ENCODE measurements around the gene HAS3.
A peak's percentile ranks its signal among the peaks of the same experiment; 100 is the strongest.
"Not testable (repeated sequence)": the region's sequence is repeated elsewhere in the genome, so short reads cannot be mapped to it uniquely, and the experiment has no call there.

The HAS3 gene

DNA sequence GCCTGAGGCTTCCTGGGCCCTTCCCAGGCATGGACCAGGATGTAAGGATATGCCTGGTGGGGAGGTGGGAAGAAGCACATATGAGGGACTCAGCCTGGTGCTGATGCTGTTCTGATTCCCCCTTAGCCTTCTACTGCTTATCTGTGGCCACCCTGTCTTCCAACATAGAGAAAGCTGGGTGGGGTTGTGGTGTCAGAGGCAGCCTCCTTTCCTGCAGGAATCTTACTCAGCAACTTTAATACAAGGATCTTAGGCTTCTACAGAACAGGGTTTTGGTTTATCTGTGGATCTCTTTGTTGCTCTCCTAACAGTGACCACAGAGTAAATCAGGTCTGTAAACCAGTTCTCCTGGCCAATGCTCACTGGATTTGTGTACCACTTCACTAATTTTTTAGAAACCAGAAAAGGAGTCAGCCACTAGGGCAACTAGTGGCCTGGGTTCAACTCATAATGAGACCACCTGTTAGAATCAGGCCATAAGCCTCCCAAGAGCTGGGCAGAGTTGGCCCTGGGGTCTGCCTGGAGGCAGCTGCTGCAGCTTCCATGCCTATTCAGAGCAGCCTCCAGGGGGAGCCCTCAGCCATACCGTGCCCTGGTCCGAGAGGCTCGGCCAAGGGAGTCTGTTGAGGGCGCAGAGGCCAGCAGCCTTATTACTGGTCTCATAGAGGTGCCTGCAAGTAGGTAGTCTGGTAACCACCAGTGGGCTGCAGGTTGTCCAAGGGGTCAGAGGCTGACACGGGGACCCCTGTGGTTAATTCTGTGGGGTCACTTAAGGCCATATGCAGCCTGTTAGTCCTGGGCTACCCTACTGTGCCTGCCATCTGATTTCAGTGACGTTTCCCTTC lies 7.1 kb downstream of the HAS3 start:
- in situ Hi-C loops (cut with HindIII; ENCODE audit: low pct_ligation_motif_present, low pct_unique_long_range_greater_than_20kb, low sequenced_read_pairs), result loop anchor here (25.0 kb wide), 1 partner anchor 200 kb away; no protein-coding TSS in a partner anchor
- peak; percentile 69 for DNase-seq

DNA sequence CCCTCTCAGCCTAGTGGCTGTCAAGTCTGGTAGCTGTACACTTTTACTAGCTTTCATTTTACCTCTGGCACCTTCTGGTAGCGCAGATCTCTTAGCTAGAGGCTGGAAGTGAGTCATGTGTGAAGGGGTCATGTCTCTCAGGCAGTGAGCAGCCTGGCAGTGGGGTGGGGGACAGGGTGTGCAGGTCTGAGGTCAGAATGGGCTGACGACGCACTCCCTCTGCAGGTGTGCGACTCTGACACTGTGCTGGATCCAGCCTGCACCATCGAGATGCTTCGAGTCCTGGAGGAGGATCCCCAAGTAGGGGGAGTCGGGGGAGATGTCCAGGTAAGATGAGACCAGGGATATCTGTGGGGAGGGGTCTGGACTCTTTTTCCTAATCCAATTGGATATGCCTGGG lies 7.8 kb downstream of the HAS3 start:
- DNase-seq, result no peak
- in situ Hi-C loops (cut with HindIII; ENCODE audit: low pct_ligation_motif_present, low pct_unique_long_range_greater_than_20kb, low sequenced_read_pairs), result loop anchor here (25.0 kb wide), 1 partner anchor 201 kb away; no protein-coding TSS in a partner anchor

DNA sequence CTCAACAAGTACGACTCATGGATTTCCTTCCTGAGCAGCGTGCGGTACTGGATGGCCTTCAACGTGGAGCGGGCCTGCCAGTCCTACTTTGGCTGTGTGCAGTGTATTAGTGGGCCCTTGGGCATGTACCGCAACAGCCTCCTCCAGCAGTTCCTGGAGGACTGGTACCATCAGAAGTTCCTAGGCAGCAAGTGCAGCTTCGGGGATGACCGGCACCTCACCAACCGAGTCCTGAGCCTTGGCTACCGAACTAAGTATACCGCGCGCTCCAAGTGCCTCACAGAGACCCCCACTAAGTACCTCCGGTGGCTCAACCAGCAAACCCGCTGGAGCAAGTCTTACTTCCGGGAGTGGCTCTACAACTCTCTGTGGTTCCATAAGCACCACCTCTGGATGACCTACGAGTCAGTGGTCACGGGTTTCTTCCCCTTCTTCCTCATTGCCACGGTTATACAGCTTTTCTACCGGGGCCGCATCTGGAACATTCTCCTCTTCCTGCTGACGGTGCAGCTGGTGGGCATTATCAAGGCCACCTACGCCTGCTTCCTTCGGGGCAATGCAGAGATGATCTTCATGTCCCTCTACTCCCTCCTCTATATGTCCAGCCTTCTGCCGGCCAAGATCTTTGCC lies 9.0 kb downstream of the HAS3 start:
- in situ Hi-C loops (cut with HindIII; ENCODE audit: low pct_ligation_motif_present, low pct_unique_long_range_greater_than_20kb, low sequenced_read_pairs), result loop anchor here (25.0 kb wide), 1 partner anchor 202 kb away; no protein-coding TSS in a partner anchor
- DNase-seq, result no peak

GRCh38 chr16:69114976-69115355 lies 9.5 kb downstream of the HAS3 start:
- DNase-seq, result no peak
- in situ Hi-C loops (cut with HindIII; ENCODE audit: low pct_ligation_motif_present, low pct_unique_long_range_greater_than_20kb, low sequenced_read_pairs), result loop anchor here (25.0 kb wide), 1 partner anchor 203 kb away; no protein-coding TSS in a partner anchor

DNA sequence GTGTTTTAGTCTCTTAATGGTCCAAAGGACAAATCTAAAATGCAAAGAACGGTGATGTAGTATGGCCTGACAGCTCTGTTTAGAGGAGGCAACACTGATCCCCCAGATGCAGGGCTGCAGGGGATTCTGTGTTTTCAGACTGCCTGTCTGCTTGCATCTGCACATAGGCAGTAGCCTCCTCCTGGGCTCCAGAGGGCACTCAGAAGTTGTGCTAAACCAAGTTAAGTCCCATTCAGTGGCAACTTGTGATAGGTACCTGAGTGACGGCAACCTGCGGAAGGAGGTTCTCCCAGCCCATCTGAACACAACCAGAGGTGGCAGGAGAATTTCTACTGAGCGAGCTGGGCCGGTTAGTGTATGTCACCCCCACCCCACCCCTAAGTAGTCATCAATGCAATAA lies 9.9 kb downstream of the HAS3 start:
- in situ Hi-C loops (cut with HindIII; ENCODE audit: low pct_ligation_motif_present, low pct_unique_long_range_greater_than_20kb, low sequenced_read_pairs), result loop anchor here (25.0 kb wide), 1 partner anchor 203 kb away; no protein-coding TSS in a partner anchor
- no peak for DNase-seq

DNA sequence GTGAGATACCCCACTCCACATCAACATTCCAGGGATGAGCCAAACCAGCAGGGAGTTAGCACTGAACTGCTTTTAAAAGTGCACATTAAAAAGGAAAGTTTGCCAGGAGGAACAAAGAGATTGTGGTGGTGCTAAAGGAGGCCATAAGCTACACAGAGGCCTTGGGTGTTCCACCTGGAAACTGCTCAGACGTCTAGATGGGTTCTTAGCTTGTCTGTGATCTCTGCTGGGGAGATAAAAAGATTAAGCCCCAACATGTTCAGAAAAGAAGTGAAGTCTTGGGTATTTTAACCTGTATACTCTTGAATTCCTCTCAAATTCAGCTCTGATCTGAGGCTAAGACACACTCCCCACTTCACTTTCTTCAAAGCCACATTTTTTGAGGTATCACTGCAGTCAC lies 10.4 kb downstream of the HAS3 start:
- no peak for DNase-seq
- in situ Hi-C loops (cut with HindIII; ENCODE audit: low pct_ligation_motif_present, low pct_unique_long_range_greater_than_20kb, low sequenced_read_pairs), result loop anchor here (25.0 kb wide), 1 partner anchor 204 kb away; no protein-coding TSS in a partner anchor

- no peak for DNase-seq
- in situ Hi-C loops (cut with HindIII; ENCODE audit: low pct_ligation_motif_present, low pct_unique_long_range_greater_than_20kb, low sequenced_read_pairs), result loop anchor here (25.0 kb wide), 1 partner anchor 204 kb away; no protein-coding TSS in a partner anchor
These were observed 10.9 kb downstream of the HAS3 start for GRCh38 chr16:69116256-69116875.

- in situ Hi-C loops (cut with HindIII; ENCODE audit: low pct_ligation_motif_present, low pct_unique_long_range_greater_than_20kb, low sequenced_read_pairs), result loop anchor here (25.0 kb wide), 1 partner anchor 205 kb away; no protein-coding TSS in a partner anchor
- DNase-seq, result no peak
These were observed 11.5 kb downstream of the HAS3 start for GRCh38 chr16:69116906-69117305.

DNA sequence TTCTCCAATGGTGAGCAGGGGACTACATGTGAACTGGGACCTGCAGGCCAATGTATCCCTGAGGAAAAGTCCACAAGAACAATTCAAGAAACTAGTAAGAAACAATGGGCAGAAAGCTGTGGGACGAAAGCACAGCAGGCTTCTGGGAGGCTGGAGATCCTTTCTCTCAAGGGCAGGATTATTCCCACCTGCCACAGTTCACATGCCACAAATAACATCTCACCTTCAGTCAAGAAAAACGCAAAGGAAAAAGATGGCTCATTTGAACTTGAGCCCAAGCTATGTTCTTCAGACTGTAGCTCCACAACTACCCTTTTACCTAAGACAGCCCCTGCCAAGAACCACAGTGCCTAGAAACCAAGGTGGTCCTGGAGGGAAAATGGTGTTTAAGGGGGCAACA lies 13.0 kb downstream of the HAS3 start:
- no peak for DNase-seq
- in situ Hi-C loops (cut with HindIII; ENCODE audit: low pct_ligation_motif_present, low pct_unique_long_range_greater_than_20kb, low sequenced_read_pairs), result loop anchor here (25.0 kb wide), 1 partner anchor 206 kb away; no protein-coding TSS in a partner anchor

- no peak for DNase-seq
- in situ Hi-C loops (cut with HindIII; ENCODE audit: low pct_ligation_motif_present, low pct_unique_long_range_greater_than_20kb, low sequenced_read_pairs), result loop anchor here (25.0 kb wide), 1 partner anchor 207 kb away; no protein-coding TSS in a partner anchor
These were observed 13.5 kb downstream of the HAS3 start for GRCh38 chr16:69118994-69119393.

DNA sequence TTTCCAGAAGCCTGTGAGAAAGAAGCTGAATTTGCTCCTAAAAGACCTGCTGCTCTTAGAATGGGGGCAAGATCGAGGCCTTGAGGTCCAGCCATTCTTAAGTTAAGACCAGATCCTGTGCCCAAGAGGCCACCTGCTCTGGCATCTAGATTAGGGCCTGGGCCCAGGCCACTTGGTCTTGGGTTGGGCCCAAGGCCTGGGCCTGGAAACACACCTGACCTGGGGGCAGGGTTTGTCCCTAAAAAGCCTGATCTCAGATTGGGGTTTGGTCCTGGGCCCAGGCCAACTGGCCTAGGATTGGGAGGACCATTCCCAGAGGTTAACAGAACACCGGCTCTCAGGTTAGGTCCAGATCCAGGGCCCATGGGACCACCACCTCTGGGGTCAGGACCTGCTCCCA lies 14.1 kb downstream of the HAS3 start:
- DNase-seq, result no peak
- in situ Hi-C loops (cut with HindIII; ENCODE audit: low pct_ligation_motif_present, low pct_unique_long_range_greater_than_20kb, low sequenced_read_pairs), result loop anchor here (25.0 kb wide), 1 partner anchor 207 kb away; no protein-coding TSS in a partner anchor

DNA sequence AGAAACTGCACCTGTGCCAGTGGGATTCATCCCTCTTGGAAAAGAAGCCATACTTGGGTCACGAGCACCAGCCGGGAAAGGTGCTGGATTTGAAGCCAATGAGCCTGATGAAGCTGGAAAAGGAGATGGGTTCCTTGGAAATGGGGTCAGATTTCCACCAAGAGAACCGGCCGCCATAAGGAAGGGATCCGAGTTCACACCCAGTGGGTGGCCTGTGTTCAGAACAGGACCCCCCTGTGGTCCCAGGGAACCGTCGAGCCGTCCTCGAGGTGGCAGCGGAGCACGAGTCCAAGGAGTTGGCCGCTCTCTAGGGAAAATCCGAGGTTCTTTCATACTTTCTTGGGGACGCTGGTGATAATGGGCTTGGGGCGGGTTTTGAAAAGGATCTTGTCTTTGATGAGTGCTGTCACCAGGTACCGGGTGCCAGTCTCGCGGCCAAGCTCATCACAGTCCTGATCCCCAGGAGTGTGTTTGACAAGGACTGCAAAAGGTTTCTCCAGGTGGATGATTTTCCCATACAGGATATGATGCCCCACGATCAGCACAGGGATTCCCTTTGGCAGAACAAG lies 14.7 kb downstream of the HAS3 start:
- DNase-seq, result no peak
- in situ Hi-C loops (cut with HindIII; ENCODE audit: low pct_ligation_motif_present, low pct_unique_long_range_greater_than_20kb, low sequenced_read_pairs), result loop anchor here (25.0 kb wide), 1 partner anchor 208 kb away; no protein-coding TSS in a partner anchor

DNA sequence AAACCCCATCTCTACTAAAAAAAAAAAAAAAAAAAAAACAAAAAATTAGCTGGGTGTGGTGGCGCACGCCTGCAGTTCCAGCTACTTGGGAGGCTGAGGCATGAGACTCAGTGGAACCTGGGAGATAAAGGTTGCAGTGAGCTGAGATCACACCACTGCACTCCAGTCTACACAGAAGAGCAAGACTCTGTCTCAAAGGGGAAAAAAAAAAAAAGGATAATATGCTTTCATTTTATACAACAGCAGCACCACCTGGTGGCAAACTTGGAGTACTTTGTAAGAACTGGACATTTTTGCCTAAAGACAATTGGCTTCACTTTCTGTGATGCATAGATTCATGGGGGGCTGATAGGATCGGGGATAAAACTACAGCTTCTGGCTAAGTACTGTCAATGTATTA lies 18.5 kb downstream of the HAS3 start:
- peak; percentile 85 for DNase-seq
- in situ Hi-C loops (cut with HindIII; ENCODE audit: low pct_ligation_motif_present, low pct_unique_long_range_greater_than_20kb, low sequenced_read_pairs), result loop anchor here (25.0 kb wide), 1 partner anchor 212 kb away; no protein-coding TSS in a partner anchor

DNA sequence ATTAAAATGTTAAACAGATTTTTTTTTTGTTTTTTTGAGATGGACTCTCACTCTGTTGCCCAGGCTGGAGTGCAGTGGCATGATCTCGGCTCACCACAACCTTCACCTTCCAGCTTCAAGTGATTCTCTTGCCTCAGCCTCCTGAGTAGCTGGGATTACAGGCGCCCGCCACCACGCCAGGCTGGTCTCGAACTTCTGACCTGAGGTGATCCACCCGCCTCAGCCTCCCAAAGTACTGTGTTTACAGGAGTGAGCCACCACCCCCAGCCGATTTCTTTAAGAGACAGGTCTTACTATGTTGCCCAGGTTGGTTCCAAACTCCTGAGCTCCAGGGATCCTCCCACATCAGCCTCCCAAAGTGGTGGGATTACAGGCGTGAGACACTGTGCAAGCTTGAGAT lies 19.0 kb downstream of the HAS3 start:
- not testable (repeated sequence) for DNase-seq
- in situ Hi-C loops (cut with HindIII; ENCODE audit: low pct_ligation_motif_present, low pct_unique_long_range_greater_than_20kb, low sequenced_read_pairs), result loop anchor here (25.0 kb wide), 1 partner anchor 212 kb away; no protein-coding TSS in a partner anchor

GRCh38 chr16:69124961-69125360 lies 19.5 kb downstream of the HAS3 start:
- in situ Hi-C loops (cut with HindIII; ENCODE audit: low pct_ligation_motif_present, low pct_unique_long_range_greater_than_20kb, low sequenced_read_pairs), result loop anchor here (25.0 kb wide), 1 partner anchor 213 kb away; no protein-coding TSS in a partner anchor
- not testable (repeated sequence) for DNase-seq

DNA sequence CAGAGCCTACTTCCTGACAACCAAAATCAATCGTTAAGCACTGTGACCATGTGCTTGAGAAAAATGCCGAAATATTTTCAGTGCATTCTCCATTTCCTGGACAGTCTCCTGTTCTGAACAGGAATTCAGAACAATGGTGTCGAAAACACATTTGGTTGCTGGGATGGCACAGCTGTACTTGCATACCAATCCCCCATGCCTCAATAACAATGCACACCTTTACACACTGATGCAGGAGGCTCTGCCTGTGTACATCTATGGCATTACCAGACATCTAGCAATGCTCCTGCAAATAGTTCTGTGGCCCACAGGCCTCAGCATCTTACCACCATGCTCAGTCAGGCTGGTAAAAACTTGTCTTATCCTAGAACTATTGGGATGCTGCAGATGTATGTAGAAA lies 20.8 kb downstream of the HAS3 start:
- in situ Hi-C loops (cut with HindIII; ENCODE audit: low pct_ligation_motif_present, low pct_unique_long_range_greater_than_20kb, low sequenced_read_pairs), result no loop called here

GRCh38 chr16:69126801-69127200 lies 21.3 kb downstream of the HAS3 start:
- in situ Hi-C loops (cut with HindIII; ENCODE audit: low pct_ligation_motif_present, low pct_unique_long_range_greater_than_20kb, low sequenced_read_pairs); DNase-seq: not testable (repeated sequence)

More for the DNA sequence above, 20.8 kb downstream of the HAS3 start:
- DNase-seq, result no peak

DNA sequence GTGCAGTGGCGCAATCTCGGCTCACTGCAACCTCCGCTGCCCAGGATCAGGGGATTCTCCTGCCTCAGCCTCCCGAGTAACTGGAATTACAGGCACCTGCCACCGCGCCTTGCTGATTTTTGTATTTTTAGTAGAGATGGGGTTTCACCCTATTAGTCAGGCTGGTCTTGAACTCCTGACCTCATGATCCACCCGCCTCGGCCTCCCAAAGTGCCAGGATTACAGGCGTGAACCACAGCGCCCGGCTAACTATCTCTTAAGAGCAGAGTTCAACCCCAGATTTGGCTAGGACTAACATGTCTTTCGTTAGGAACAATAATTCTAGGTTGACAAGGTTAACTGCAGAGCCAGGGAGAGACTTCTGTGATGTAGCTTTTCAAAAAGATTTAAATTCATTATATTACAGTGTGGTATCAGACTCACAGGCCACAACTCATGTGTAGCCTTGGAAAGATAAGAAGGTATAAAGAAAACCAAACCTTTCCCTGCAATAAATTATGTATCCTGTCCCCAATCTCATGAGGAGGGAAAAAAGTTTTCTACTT lies 22.6 kb downstream of the HAS3 start:
- in situ Hi-C loops (cut with HindIII; ENCODE audit: low pct_ligation_motif_present, low pct_unique_long_range_greater_than_20kb, low sequenced_read_pairs), result no loop called here
- no peak for DNase-seq
